ENCODE results near the gene LAD1.

DNA sequence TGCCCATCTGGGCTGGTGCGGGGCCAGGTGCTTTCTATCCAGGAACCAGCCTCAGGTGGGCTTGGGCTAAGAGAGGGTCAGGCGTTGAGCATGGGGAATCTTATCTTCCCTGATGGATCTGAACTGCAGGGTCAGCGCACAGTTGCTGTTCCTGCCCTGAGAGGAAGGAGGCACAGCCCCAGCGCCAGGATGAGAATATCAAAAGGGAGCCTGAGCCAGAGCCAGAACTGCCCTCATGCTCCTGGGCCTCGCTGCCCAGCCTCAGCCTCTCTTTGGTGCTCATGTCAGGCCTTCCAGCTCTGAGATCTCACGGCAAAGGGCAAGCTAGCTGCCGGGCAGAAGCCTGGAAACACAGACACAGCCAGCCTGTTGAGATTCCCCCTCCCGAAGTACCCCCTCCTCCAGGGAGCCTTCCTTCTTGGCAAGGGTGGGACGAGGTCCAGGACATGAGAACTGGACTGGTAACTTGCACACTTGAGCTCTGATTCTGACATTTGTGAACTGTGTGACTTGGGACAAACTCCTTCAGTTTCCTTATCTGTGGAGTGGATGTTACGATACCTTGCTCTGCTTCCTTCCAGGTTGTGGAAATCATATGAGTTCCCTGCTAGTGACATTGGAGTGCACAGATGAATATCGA is 1.2 kb upstream of the LAD1 start:
- TF ChIP-seq, protein P1, sequence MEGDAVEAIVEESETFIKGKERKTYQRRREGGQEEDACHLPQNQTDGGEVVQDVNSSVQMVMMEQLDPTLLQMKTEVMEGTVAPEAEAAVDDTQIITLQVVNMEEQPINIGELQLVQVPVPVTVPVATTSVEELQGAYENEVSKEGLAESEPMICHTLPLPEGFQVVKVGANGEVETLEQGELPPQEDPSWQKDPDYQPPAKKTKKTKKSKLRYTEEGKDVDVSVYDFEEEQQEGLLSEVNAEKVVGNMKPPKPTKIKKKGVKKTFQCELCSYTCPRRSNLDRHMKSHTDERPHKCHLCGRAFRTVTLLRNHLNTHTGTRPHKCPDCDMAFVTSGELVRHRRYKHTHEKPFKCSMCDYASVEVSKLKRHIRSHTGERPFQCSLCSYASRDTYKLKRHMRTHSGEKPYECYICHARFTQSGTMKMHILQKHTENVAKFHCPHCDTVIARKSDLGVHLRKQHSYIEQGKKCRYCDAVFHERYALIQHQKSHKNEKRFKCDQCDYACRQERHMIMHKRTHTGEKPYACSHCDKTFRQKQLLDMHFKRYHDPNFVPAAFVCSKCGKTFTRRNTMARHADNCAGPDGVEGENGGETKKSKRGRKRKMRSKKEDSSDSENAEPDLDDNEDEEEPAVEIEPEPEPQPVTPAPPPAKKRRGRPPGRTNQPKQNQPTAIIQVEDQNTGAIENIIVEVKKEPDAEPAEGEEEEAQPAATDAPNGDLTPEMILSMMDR (IDR thresholded peaks at IDR 0.05; ENCODE audit: low read depth, low read length, poor library complexity, severe bottlenecking): no peak
- TF ChIP-seq EZH2phosphoT487 (IDR thresholded peaks at IDR 0.05; ENCODE audit: borderline replicate concordance, low read length): no peak

All from DOHH2 (cell line).